Endothelial cell of umbilical vein (primary cell): Measurements from ENCODE around the gene SOX11. TPM values are rescaled to one million over a fixed set of nuclear protein-coding genes. Genes with fewer than 3 reads are reported as not detected.

ENCODE experiments used
- BruUV-seq: library from RNA; stranded (reverse); fragments of 400-500 nt; replicated peaks from 2 replicates; lab custom pipeline; 2021; lab: Mats Ljungman, UMichigan
- CTCF ChIA-PET: fragments of 300-600, 350-600 bp; sonication (Branson Sonifier 250); formaldehyde crosslinking; loops from one replicate; lab custom pipeline; 2021; ENCODE audit warnings: antibody characterized with exemption, inconsistent platforms; lab: Charles Lee
- POLR2A ChIA-PET: fragments of 300-600, 350-600 bp; sonication (Branson Sonifier 250); formaldehyde crosslinking; loops from one replicate; lab custom pipeline; 2021; ENCODE audit warnings: antibody characterized with exemption, inconsistent platforms; lab: Charles Lee
- DNase-seq: peaks from one replicate; pipeline ENCODE4 v3.0.0-alpha.2; 2011; ENCODE audit warnings: low read depth, low spot score
- FAIRE-seq: peaks from 2 replicates; lab custom pipeline; 2011; peaks lifted over from hg19 to GRCh38; lab: Jason Lieb, UNC
- H2AFZ ChIP-seq: 2 replicates; pipeline ENCODE4 v1.6.0; 2012; ENCODE audit warnings: low read depth, low read length, control low read depth, inconsistent platforms
- H3K27ac ChIP-seq: 2 replicates; pipeline ENCODE4 v1.5.1; 2011; ENCODE audit warnings: low read depth, mild to moderate bottlenecking, control low read depth, low read length, moderate library complexity; ENCODE audit not compliant: insufficient read depth
- H3K27me3 ChIP-seq, 2 experiments: 2 replicates each; pipeline versions ENCODE4 v1.6.0 to v1.6.1; 2011; ENCODE audit warnings: low read length in 2 of 2, mixed read lengths in 1 of 2; ENCODE audit not compliant: control insufficient read depth in 2 of 2, insufficient read depth in 2 of 2
- H3K36me3 ChIP-seq, 2 experiments: 2 replicates in 1 of 2; 3 replicates in 1 of 2; pipeline ENCODE4 v1.5.1; 2011; ENCODE audit warnings: low read length in 2 of 2, mild to moderate bottlenecking in 1 of 2, moderate library complexity in 1 of 2; ENCODE audit not compliant: control insufficient read depth in 2 of 2, insufficient read depth in 2 of 2; ENCODE audit errors: extremely low read depth in 1 of 2
- H3K4me1 ChIP-seq: 3 replicates; pipeline ENCODE4 v1.5.1; 2011; ENCODE audit warnings: mild to moderate bottlenecking, low read length; ENCODE audit not compliant: control insufficient read depth, insufficient read depth; ENCODE audit errors: extremely low read depth
- H3K4me2 ChIP-seq: 2 replicates; pipeline ENCODE4 v1.6.1; 2011; ENCODE audit warnings: low read length, control low read depth, mixed read lengths; ENCODE audit not compliant: insufficient read depth
- H3K4me3 ChIP-seq, 3 experiments: fragments of 200-600 bp in 1 of 3; sonication (generic), shearing (Covaris generic) in 1 of 3; replicated peaks in 1 of 3; 2 replicates each; pipeline ENCODE4 v1.5.1; 2011 to 2016; ENCODE audit warnings: control low read depth in 3 of 3, low read length in 3 of 3, mild to moderate bottlenecking in 2 of 3, inconsistent platforms in 1 of 3, low read depth in 1 of 3, moderate library complexity in 1 of 3; ENCODE audit not compliant: insufficient read depth in 1 of 3
- H3K79me2 ChIP-seq: 2 replicates; pipeline ENCODE4 v1.6.0; 2012; ENCODE audit warnings: low read length, inconsistent platforms; ENCODE audit not compliant: control insufficient read depth, insufficient read depth
- H3K9ac ChIP-seq: replicated peaks from 2 replicates; pipeline ENCODE3; 2011; ENCODE audit warnings: low read length, control low read depth; ENCODE audit not compliant: insufficient read depth; ENCODE audit errors: extremely low read depth
- H3K9me1 ChIP-seq: replicated peaks from 3 replicates; pipeline ENCODE4 v1.6.0; 2011; ENCODE audit warnings: mild to moderate bottlenecking, low read length; ENCODE audit not compliant: control insufficient read depth, insufficient read depth; ENCODE audit errors: extremely low read depth
- H3K9me3 ChIP-seq: replicated peaks from 2 replicates; pipeline ENCODE4 v1.5.1; 2012; ENCODE audit warnings: low read length, inconsistent platforms; ENCODE audit not compliant: control insufficient read depth, insufficient read depth
- H4K20me1 ChIP-seq: replicated peaks from 2 replicates; pipeline ENCODE3; 2011; ENCODE audit warnings: mild to moderate bottlenecking, low read length; ENCODE audit not compliant: control insufficient read depth, insufficient read depth; ENCODE audit errors: extremely low read depth
- CTCF ChIP-seq, 2 donors: IDR thresholded peaks; 1 replicate in 1 of 2; 2 replicates in 1 of 2; pipeline ENCODE4 v1.5.1; 2011; ENCODE audit warnings: low read length in 2 of 2, mild to moderate bottlenecking in 2 of 2, moderate library complexity in 2 of 2, control low read depth in 1 of 2, inconsistent platforms in 1 of 2, low read depth in 1 of 2; ENCODE audit not compliant: insufficient read depth in 1 of 2; ENCODE audit errors: extremely low read depth in 1 of 2
- EZH2 ChIP-seq: IDR thresholded peaks from 2 replicates; pipeline ENCODE4 v1.6.1; 2012; ENCODE audit warnings: borderline replicate concordance, low read depth, mild to moderate bottlenecking, moderate library complexity, low read length, inconsistent platforms; ENCODE audit not compliant: severe bottlenecking
- FOS ChIP-seq: IDR thresholded peaks from 2 replicates; pipeline ENCODE4 v1.6.1; 2011; ENCODE audit warnings: mild to moderate bottlenecking, low read length, moderate library complexity, borderline replicate concordance; ENCODE audit not compliant: insufficient read depth
- GATA2 ChIP-seq: IDR thresholded peaks from 2 replicates; pipeline ENCODE4 v1.7.0; 2011; ENCODE audit warnings: low read depth, mild to moderate bottlenecking, moderate library complexity, mixed read lengths, low read length; ENCODE audit not compliant: insufficient read length, insufficient read depth
- JUN ChIP-seq: IDR thresholded peaks from 2 replicates; pipeline ENCODE4 v1.6.1; 2011; ENCODE audit warnings: borderline replicate concordance, low read depth; ENCODE audit not compliant: insufficient read length, insufficient read depth
- MAX ChIP-seq: IDR thresholded peaks from 2 replicates; pipeline ENCODE4 v1.6.1; 2011; ENCODE audit not compliant: insufficient read depth, insufficient read length
- MYC ChIP-seq: IDR thresholded peaks from one replicate; pipeline ENCODE4 v1.6.1; 2011; ENCODE audit warnings: mild to moderate bottlenecking, low read depth, low read length
- POLR2A ChIP-seq: IDR thresholded peaks from 2 replicates; pipeline ENCODE4 v1.6.1; 2012; ENCODE audit warnings: low read depth, mild to moderate bottlenecking, control low read depth, low read length
- POLR2AphosphoS5 ChIP-seq: IDR thresholded peaks from 2 replicates; pipeline ENCODE4 v1.6.1; 2012; ENCODE audit warnings: low read depth, mild to moderate bottlenecking, control low read depth, low read length, moderate library complexity; ENCODE audit not compliant: insufficient read depth
- dilution Hi-C: fragments of 300-500 bp; cut with MboI; formaldehyde crosslinking; loops from one replicate; pipeline ENCODE4 v1.15.0; 2019; ENCODE audit warnings: low sequenced_read_pairs; ENCODE audit not compliant: extremely low pct_ligation_motif_present
- intact Hi-C: fragments of 100-400 bp; cut with micrococcal nuclease; formaldehyde crosslinking; loops from one replicate; pipeline ENCODE4 v1.10.0; 2022
- polyA plus RNA-seq, 4 experiments: library from polyadenylated mRNA; depleted of rRNA in 3 of 4; stranded (reverse) in 3 of 4; unstranded in 1 of 4; fragments of >200 nt; gene quantifications; 2 replicates each; pipeline versions ENCODE4 v1.2.1 to v1.2.3, GENCODE V29; 2011 to 2012; ENCODE audit warnings: missing spikeins in 1 of 4
- total RNA-seq: library from RNA; stranded (reverse); gene quantifications from 2 replicates; pipeline ENCODE4 v1.2.3, GENCODE V29; 2021

SOX11 gene
- total and polyA plus RNA-seq, 2 donors (not counting 3 experiments of a cell fraction or from before 2014, with no cell fraction given) = not detected

GRCh38 chr2:5701266-5701665 lies 9.1 kb downstream of the SOX11 start:
- Histone ChIP-seq H3K27ac (no peak overlapping the region), H3K9ac (no peak overlapping the region), H3K9me3 (no peaks in the 10 kb centered on the region), H3K4me1 (no peaks in the 10 kb centered on the region), H2AFZ (no peak overlapping the region), H3K27me3 (peaks cover 0 to 8% of the 10 kb centered on the region in 2 experiments), H3K79me2 (no peaks in the 10 kb centered on the region), H3K4me3 (no peak overlapping the region), H3K9me1 (no peaks in the 10 kb centered on the region), H4K20me1 (no peaks in the 10 kb centered on the region), H3K36me3 (no peaks in the 10 kb centered on the region), H3K4me2 (no peak overlapping the region)
- TF ChIP-seq EZH2 (no peak), JUN (no peak), GATA2 (no peak), POLR2AphosphoS5 (no peak), FOS (no peak), POLR2A (no peak), MYC (no peak), CTCF (IDR thresholded peaks at IDR 0.05; ENCODE audit: extremely low read depth in 1 of 2, insufficient read depth in 1 of 2, low read depth in 1 of 2, low read length in 2 of 2) (no peak), MAX (no peak)
- intact Hi-C loops = no loop called here
- FAIRE-seq (no peak), DNase-seq (no peak)
- dilution Hi-C loops = no loop called here
- no TSS peak for BruUV-seq
- ChIA-PET CTCF (no interaction called here), POLR2A (no interaction called here)
